ENCODE measurements around the gene MMP17.

MMP17 gene

DNA sequence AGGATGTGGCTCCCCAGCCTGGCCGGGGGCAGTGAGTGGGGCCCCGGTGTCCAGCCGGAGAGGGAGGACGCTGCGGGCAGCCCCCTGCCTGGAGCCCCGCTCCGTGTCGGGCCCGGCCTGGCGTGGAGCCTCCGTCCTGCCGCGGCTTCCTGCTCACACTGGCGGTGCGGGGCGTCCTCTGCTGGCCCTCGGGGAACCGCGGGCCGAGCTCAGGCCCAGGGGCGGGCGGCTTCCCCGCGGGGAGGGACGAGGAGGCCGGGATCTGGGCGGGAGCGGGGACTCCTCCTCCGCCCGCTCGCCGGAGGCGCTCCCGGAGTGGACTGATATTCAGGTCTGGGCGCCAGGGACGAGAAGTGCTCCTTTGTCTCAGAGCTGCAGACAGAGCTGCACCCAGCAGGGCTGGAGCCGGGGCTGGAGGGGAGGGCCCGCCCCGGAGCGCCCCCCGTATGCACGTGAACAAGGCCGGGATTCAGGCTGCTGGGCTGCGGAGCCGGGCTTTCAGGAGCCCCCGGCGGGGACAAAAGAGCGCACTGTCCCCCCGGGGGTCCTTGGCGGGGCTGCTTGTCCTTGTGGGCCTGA lies 2.2 kb downstream of the MMP17 start (continued):
- TF ChIP-seq ZNF692 (tag by site-specific recombination; IDR thresholded peaks at IDR 0.05) (peak; percentile 64; the same call in 1 of the 2 replicates), GLIS2 (tag by site-specific recombination; IDR thresholded peaks at IDR 0.05) (peak; percentile 92), ZBTB21 (tag by site-specific recombination; IDR thresholded peaks at IDR 0.05) (no peak), ZNF423 (tag by site-specific recombination; IDR thresholded peaks at IDR 0.05) (peak; percentile 74), ZNF830 (tag by site-specific recombination; IDR thresholded peaks at IDR 0.05; ENCODE audit: low read depth) (no peak), ZNF768 (tag by site-specific recombination; IDR thresholded peaks at IDR 0.05) (no peak), PRDM6 (tag by site-specific recombination; IDR thresholded peaks at IDR 0.05) (no peak), ZNF112 (tag by site-specific recombination; IDR thresholded peaks at IDR 0.05) (no peak), ZNF202 (tag by site-specific recombination; IDR thresholded peaks at IDR 0.05; ENCODE audit: borderline replicate concordance) (no peak), ZNF555 (tag by site-specific recombination; conservative IDR thresholded peaks at IDR 0.05) (no peak), ZNF449 (tag by site-specific recombination; IDR thresholded peaks at IDR 0.05) (peak; percentile 56), ZNF221 (tag by site-specific recombination; IDR thresholded peaks at IDR 0.05; ENCODE audit: borderline replicate concordance) (no peak), ZNF48 (tag by site-specific recombination; IDR thresholded peaks at IDR 0.05) (no peak), OSR2 (tag by site-specific recombination; IDR thresholded peaks at IDR 0.05) (peak; percentile 7; the same call in 1 of the 2 replicates), ZNF398 (tag by site-specific recombination; IDR thresholded peaks at IDR 0.05) (peak; percentile 56; the same call in 1 of the 2 replicates), KLF9 (tag by site-specific recombination; IDR thresholded peaks at IDR 0.05; ENCODE audit: low read depth) (no peak; the same call in 1 of the 2 replicates), ZSCAN16 (tag by site-specific recombination; IDR thresholded peaks at IDR 0.05) (no peak), ZNF76 (tag by site-specific recombination; IDR thresholded peaks at IDR 0.05; ENCODE audit: borderline replicate concordance, low read depth) (0 out of 2 replicates have a peak, but pooled peaks have one; percentile 17), ZNF184 (tag by site-specific recombination; IDR thresholded peaks at IDR 0.05) (no peak), ZNF792 (tag by site-specific recombination; IDR thresholded peaks at IDR 0.05) (no peak), IKZF3 (tag by site-specific recombination; IDR thresholded peaks at IDR 0.05) (peak; percentile 44; the same call in 1 of the 2 replicates), RBAK (tag by site-specific recombination; IDR thresholded peaks at IDR 0.05) (no peak), SP2 (tag by site-specific recombination; IDR thresholded peaks at IDR 0.05) (peak; percentile 70), ZNF433 (tag by site-specific recombination; IDR thresholded peaks at IDR 0.05; ENCODE audit: low read depth) (no peak), ZNF138 (tag by site-specific recombination; IDR thresholded peaks at IDR 0.05; ENCODE audit: borderline replicate concordance) (no peak)
- TF ChIP-seq, protein P1, sequence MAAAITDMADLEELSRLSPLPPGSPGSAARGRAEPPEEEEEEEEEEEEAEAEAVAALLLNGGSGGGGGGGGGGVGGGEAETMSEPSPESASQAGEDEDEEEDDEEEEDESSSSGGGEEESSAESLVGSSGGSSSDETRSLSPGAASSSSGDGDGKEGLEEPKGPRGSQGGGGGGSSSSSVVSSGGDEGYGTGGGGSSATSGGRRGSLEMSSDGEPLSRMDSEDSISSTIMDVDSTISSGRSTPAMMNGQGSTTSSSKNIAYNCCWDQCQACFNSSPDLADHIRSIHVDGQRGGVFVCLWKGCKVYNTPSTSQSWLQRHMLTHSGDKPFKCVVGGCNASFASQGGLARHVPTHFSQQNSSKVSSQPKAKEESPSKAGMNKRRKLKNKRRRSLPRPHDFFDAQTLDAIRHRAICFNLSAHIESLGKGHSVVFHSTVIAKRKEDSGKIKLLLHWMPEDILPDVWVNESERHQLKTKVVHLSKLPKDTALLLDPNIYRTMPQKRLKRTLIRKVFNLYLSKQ (tag by site-specific recombination; IDR thresholded peaks at IDR 0.05; ENCODE audit: borderline replicate concordance) = no peak
- TF ChIP-seq, protein P2, sequence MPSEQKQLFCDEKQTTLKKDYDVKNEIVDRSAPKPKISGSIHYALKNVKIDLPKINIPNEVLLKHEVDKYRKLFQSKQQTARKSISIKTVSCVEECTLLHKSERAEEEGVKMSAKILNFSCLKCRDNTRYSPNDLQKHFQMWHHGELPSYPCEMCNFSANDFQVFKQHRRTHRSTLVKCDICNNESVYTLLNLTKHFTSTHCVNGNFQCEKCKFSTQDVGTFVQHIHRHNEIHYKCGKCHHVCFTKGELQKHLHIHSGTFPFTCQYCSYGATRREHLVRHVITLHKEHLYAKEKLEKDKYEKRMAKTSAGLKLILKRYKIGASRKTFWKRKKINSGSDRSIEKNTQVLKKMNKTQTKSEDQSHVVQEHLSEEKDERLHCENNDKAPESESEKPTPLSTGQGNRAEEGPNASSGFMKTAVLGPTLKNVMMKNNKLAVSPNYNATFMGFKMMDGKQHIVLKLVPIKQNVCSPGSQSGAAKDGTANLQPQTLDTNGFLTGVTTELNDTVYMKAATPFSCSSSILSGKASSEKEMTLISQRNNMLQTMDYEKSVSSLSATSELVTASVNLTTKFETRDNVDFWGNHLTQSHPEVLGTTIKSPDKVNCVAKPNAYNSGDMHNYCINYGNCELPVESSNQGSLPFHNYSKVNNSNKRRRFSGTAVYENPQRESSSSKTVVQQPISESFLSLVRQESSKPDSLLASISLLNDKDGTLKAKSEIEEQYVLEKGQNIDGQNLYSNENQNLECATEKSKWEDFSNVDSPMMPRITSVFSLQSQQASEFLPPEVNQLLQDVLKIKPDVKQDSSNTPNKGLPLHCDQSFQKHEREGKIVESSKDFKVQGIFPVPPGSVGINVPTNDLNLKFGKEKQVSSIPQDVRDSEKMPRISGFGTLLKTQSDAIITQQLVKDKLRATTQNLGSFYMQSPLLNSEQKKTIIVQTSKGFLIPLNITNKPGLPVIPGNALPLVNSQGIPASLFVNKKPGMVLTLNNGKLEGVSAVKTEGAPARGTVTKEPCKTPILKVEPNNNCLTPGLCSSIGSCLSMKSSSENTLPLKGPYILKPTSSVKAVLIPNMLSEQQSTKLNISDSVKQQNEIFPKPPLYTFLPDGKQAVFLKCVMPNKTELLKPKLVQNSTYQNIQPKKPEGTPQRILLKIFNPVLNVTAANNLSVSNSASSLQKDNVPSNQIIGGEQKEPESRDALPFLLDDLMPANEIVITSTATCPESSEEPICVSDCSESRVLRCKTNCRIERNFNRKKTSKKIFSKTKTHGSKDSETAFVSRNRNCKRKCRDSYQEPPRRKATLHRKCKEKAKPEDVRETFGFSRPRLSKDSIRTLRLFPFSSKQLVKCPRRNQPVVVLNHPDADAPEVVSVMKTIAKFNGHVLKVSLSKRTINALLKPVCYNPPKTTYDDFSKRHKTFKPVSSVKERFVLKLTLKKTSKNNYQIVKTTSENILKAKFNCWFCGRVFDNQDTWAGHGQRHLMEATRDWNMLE (tag by site-specific recombination; conservative IDR thresholded peaks at IDR 0.05; ENCODE audit: low read depth) = no peak
